Measurements from ENCODE around the gene MCRIP1. TPM values are rescaled to one million over a fixed set of nuclear protein-coding genes. Genes with fewer than 3 reads are reported as not detected.

The MCRIP1 gene
- total and polyA plus RNA-seq, 2 experiments from 2014 or later = 102 to 145 TPM

DNA sequence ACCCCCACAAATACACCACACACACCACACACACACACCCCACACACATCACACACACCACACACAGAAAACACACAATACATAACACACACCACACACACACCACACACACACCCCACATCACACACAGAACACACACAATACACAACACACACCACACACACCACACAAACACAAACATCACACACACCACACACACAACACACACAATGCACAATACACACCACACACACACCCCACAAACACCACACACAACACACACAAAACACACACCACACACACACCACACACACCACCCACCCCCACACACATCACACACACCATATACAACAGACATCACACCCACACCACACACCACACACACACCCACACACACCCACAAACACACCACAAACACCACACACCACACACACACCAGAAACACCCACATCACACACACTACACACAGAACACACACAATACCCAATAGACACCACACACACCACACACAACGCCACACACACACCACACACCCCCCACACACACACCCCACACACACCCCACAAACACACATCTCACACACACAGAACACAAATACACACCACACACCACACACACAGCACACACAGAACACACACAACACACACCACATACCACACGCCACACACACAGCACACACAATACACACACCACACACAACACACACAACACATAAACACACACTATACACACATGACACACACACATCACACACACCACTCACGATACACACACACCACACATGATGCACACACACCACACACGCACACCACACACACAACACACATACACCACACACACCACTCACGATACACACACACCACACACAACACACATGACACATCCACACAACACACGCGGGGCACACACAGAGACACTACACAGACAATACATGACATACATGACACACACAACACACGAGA is 40.1 kb downstream of the MCRIP1 start:
- in situ Hi-C loops (cut with MboI) = no loop called here
- WGBS, 2 experiments (ENCODE audit: low coverage in 1 of 2, low lambda C conversion rate in 2 of 2, missing lambda C conversion rate in 2 of 2) = 76 to 81% methylated on average over 7 of the region's 8 CpGs

More for the DNA sequence above, 40.1 kb downstream of the MCRIP1 start:
- Histone ChIP-seq H3K4me2 (ENCODE audit: unreplicated experiment) (no peak overlapping the region), H3F3A (ENCODE audit: insufficient read depth) (peaks cover 4% of the 10 kb centered on the region; the same call in 1 of the 2 replicates), H2AFZ (no peak overlapping the region), H3K4me3 (no peak overlapping the region), H3K9me2 (ENCODE audit: insufficient read depth) (no peaks in the 10 kb centered on the region), H3K36me3 (ENCODE audit: low read depth) (no peaks in the 10 kb centered on the region), H3K27ac (no peak overlapping the region), H4K20me1 (ENCODE audit: insufficient read depth) (no peaks in the 10 kb centered on the region), H3K9ac (no peak overlapping the region), H3K79me2 (ENCODE audit: insufficient read depth) (no peaks in the 10 kb centered on the region), H3K27me3 (replicated peaks; ENCODE audit: insufficient read depth) (no peaks in the 10 kb centered on the region), H3K9me3 (ENCODE audit: low read depth) (no peaks in the 10 kb centered on the region), H3K4me1 (ENCODE audit: insufficient read depth) (no peaks in the 10 kb centered on the region)
- TF ChIP-seq EZH2 (IDR thresholded peaks at IDR 0.05; ENCODE audit: insufficient read depth, poor library complexity, severe bottlenecking) (no peak), EZH2phosphoT487 (IDR thresholded peaks at IDR 0.05; ENCODE audit: insufficient read depth, low read depth) (no peak)
- DNase-seq = no peak

Other genes with a start within 250 kb of the MCRIP1 start
- 62.9 and 64.6 TPM in 2 replicates for gene NPLOC4, start 196.2 kb downstream of the MCRIP1 start, total RNA-seq (2014; rRNA removed; shearing (Covaris generic))
- gene NPLOC4, start 196.2 kb downstream of the MCRIP1 start, polyA plus RNA-seq (2016; fragmentation: Nextera tagmentation; extraction: Ambion mirVana) = 51.4 and 51.5 TPM in 2 replicates
- gene TSPAN10, start 196.1 kb downstream of the MCRIP1 start, total RNA-seq (2014; rRNA removed; shearing (Covaris generic)) = 2.6 and 3.9 TPM in 2 replicates
- 3.4 and 4.7 TPM in 2 replicates for gene TSPAN10, start 196.1 kb downstream of the MCRIP1 start, polyA plus RNA-seq (2016; fragmentation: Nextera tagmentation; extraction: Ambion mirVana)
- gene PDE6G, start 176.7 kb downstream of the MCRIP1 start, total RNA-seq (2014; rRNA removed; shearing (Covaris generic)) = not detected in 2 replicates
- not detected in 2 replicates for gene PDE6G, start 176.7 kb downstream of the MCRIP1 start, polyA plus RNA-seq (2016; fragmentation: Nextera tagmentation; extraction: Ambion mirVana)
- gene OXLD1, start 166.7 kb downstream of the MCRIP1 start, total RNA-seq (2014; rRNA removed; shearing (Covaris generic)) = 19.9 and 49.3 TPM in 2 replicates
- gene OXLD1, start 166.7 kb downstream of the MCRIP1 start, polyA plus RNA-seq (2016; fragmentation: Nextera tagmentation; extraction: Ambion mirVana) = 48.5 and 50.4 TPM in 2 replicates
- gene CCDC137, start 166.6 kb downstream of the MCRIP1 start, total RNA-seq (2014; rRNA removed; shearing (Covaris generic)) = 11.6 and 11.7 TPM in 2 replicates
- gene CCDC137, start 166.6 kb downstream of the MCRIP1 start, polyA plus RNA-seq (2016; fragmentation: Nextera tagmentation; extraction: Ambion mirVana) = 22.0 and 22.8 TPM in 2 replicates
- 37.6 and 45.6 TPM in 2 replicates for gene ARL16, start 149.5 kb downstream of the MCRIP1 start, total RNA-seq (2014; rRNA removed; shearing (Covaris generic))
- gene ARL16, start 149.5 kb downstream of the MCRIP1 start, polyA plus RNA-seq (2016; fragmentation: Nextera tagmentation; extraction: Ambion mirVana) = 70.8 and 72.8 TPM in 2 replicates
- 161 and 166 TPM in 2 replicates for gene HGS, start 149.3 kb downstream of the MCRIP1 start, total RNA-seq (2014; rRNA removed; shearing (Covaris generic))
- gene HGS, start 149.3 kb downstream of the MCRIP1 start, polyA plus RNA-seq (2016; fragmentation: Nextera tagmentation; extraction: Ambion mirVana) = 106 and 110 TPM in 2 replicates
- 4.3 and 4.9 TPM in 2 replicates for gene MRPL12, start 129.9 kb downstream of the MCRIP1 start, total RNA-seq (2014; rRNA removed; shearing (Covaris generic))
- gene MRPL12, start 129.9 kb downstream of the MCRIP1 start, polyA plus RNA-seq (2016; fragmentation: Nextera tagmentation; extraction: Ambion mirVana) = 76.3 and 78.5 TPM in 2 replicates
- 10.9 and 16.9 TPM in 2 replicates for gene SLC25A10, start 121.0 kb downstream of the MCRIP1 start, total RNA-seq (2014; rRNA removed; shearing (Covaris generic))
- 11.0 and 12.5 TPM in 2 replicates for gene SLC25A10, start 121.0 kb downstream of the MCRIP1 start, polyA plus RNA-seq (2016; fragmentation: Nextera tagmentation; extraction: Ambion mirVana)
- gene GCGR, start 29.1 kb downstream of the MCRIP1 start, total RNA-seq (2014; rRNA removed; shearing (Covaris generic)) = not detected in 2 replicates
- not detected in 2 replicates for gene GCGR, start 29.1 kb downstream of the MCRIP1 start, polyA plus RNA-seq (2016; fragmentation: Nextera tagmentation; extraction: Ambion mirVana)
- gene PPP1R27, start 1.8 kb upstream of the MCRIP1 start, total RNA-seq (2014; rRNA removed; shearing (Covaris generic)) = not detected in 2 replicates
- gene PPP1R27, start 1.8 kb upstream of the MCRIP1 start, polyA plus RNA-seq (2016; fragmentation: Nextera tagmentation; extraction: Ambion mirVana) = 0.37 TPM in 1 of 2 replicates, not detected in the other
- gene P4HB, start 27.2 kb upstream of the MCRIP1 start, total RNA-seq (2014; rRNA removed; shearing (Covaris generic)) = 3,203 and 4,003 TPM in 2 replicates
- 1,651 and 1,674 TPM in 2 replicates for gene P4HB, start 27.2 kb upstream of the MCRIP1 start, polyA plus RNA-seq (2016; fragmentation: Nextera tagmentation; extraction: Ambion mirVana)
- gene ARHGDIA, start 38.0 kb upstream of the MCRIP1 start, total RNA-seq (2014; rRNA removed; shearing (Covaris generic)) = 193 and 208 TPM in 2 replicates
- 310 and 313 TPM in 2 replicates for gene ARHGDIA, start 38.0 kb upstream of the MCRIP1 start, polyA plus RNA-seq (2016; fragmentation: Nextera tagmentation; extraction: Ambion mirVana)
- 80.6 and 100 TPM in 2 replicates for gene ALYREF, start 58.3 kb upstream of the MCRIP1 start, total RNA-seq (2014; rRNA removed; shearing (Covaris generic))
- gene ALYREF, start 58.3 kb upstream of the MCRIP1 start, polyA plus RNA-seq (2016; fragmentation: Nextera tagmentation; extraction: Ambion mirVana) = 6.9 and 8.6 TPM in 2 replicates
- gene ANAPC11, start 58.4 kb upstream of the MCRIP1 start, total RNA-seq (2014; rRNA removed; shearing (Covaris generic)) = 175 and 179 TPM in 2 replicates
- 428 and 436 TPM in 2 replicates for gene ANAPC11, start 58.4 kb upstream of the MCRIP1 start, polyA plus RNA-seq (2016; fragmentation: Nextera tagmentation; extraction: Ambion mirVana)
- 2.4 TPM in 2 replicates for gene NPB, start 68.9 kb upstream of the MCRIP1 start, total RNA-seq (2014; rRNA removed; shearing (Covaris generic))
- 1.1 and 1.6 TPM in 2 replicates for gene NPB, start 68.9 kb upstream of the MCRIP1 start, polyA plus RNA-seq (2016; fragmentation: Nextera tagmentation; extraction: Ambion mirVana)
- gene PCYT2, start 78.1 kb upstream of the MCRIP1 start, total RNA-seq (2014; rRNA removed; shearing (Covaris generic)) = 34.7 and 36.9 TPM in 2 replicates
- 25.6 and 27.6 TPM in 2 replicates for gene PCYT2, start 78.1 kb upstream of the MCRIP1 start, polyA plus RNA-seq (2016; fragmentation: Nextera tagmentation; extraction: Ambion mirVana)
- gene SIRT7, start 84.9 kb upstream of the MCRIP1 start, total RNA-seq (2014; rRNA removed; shearing (Covaris generic)) = 13.1 and 14.5 TPM in 2 replicates
- gene SIRT7, start 84.9 kb upstream of the MCRIP1 start, polyA plus RNA-seq (2016; fragmentation: Nextera tagmentation; extraction: Ambion mirVana) = 9.3 and 11.4 TPM in 2 replicates
- gene MAFG, start 94.4 kb upstream of the MCRIP1 start, total RNA-seq (2014; rRNA removed; shearing (Covaris generic)) = 17.7 and 19.8 TPM in 2 replicates
- 5.0 and 6.4 TPM in 2 replicates for gene MAFG, start 94.4 kb upstream of the MCRIP1 start, polyA plus RNA-seq (2016; fragmentation: Nextera tagmentation; extraction: Ambion mirVana)
- 229 and 279 TPM in 2 replicates for gene PYCR1, start 104.0 kb upstream of the MCRIP1 start, total RNA-seq (2014; rRNA removed; shearing (Covaris generic))
- gene PYCR1, start 104.0 kb upstream of the MCRIP1 start, polyA plus RNA-seq (2016; fragmentation: Nextera tagmentation; extraction: Ambion mirVana) = 181 and 197 TPM in 2 replicates
- gene MYADML2, start 113.9 kb upstream of the MCRIP1 start, total RNA-seq (2014; rRNA removed; shearing (Covaris generic)) = not detected in 2 replicates
- 0.14 TPM in 1 of 2 replicates, not detected in the other for gene MYADML2, start 113.9 kb upstream of the MCRIP1 start, polyA plus RNA-seq (2016; fragmentation: Nextera tagmentation; extraction: Ambion mirVana)
- not detected in 2 replicates for gene NOTUM, start 127.9 kb upstream of the MCRIP1 start, total RNA-seq (2014; rRNA removed; shearing (Covaris generic))
- not detected in 2 replicates for gene NOTUM, start 127.9 kb upstream of the MCRIP1 start, polyA plus RNA-seq (2016; fragmentation: Nextera tagmentation; extraction: Ambion mirVana)
- gene ASPSCR1, start 144.3 kb upstream of the MCRIP1 start, total RNA-seq (2014; rRNA removed; shearing (Covaris generic)) = 23.4 and 23.5 TPM in 2 replicates
- gene ASPSCR1, start 144.3 kb upstream of the MCRIP1 start, polyA plus RNA-seq (2016; fragmentation: Nextera tagmentation; extraction: Ambion mirVana) = 20.6 and 22.6 TPM in 2 replicates
- gene CENPX, start 189.6 kb upstream of the MCRIP1 start, total RNA-seq (2014; rRNA removed; shearing (Covaris generic)) = 43.9 and 68.8 TPM in 2 replicates
- gene CENPX, start 189.6 kb upstream of the MCRIP1 start, polyA plus RNA-seq (2016; fragmentation: Nextera tagmentation; extraction: Ambion mirVana) = 65.2 and 68.6 TPM in 2 replicates
- 14.8 and 15.3 TPM in 2 replicates for gene LRRC45, start 190.0 kb upstream of the MCRIP1 start, total RNA-seq (2014; rRNA removed; shearing (Covaris generic))
- 4.4 and 4.5 TPM in 2 replicates for gene LRRC45, start 190.0 kb upstream of the MCRIP1 start, polyA plus RNA-seq (2016; fragmentation: Nextera tagmentation; extraction: Ambion mirVana)
- gene RAC3, start 198.4 kb upstream of the MCRIP1 start, total RNA-seq (2014; rRNA removed; shearing (Covaris generic)) = 5.4 and 7.9 TPM in 2 replicates
- gene RAC3, start 198.4 kb upstream of the MCRIP1 start, polyA plus RNA-seq (2016; fragmentation: Nextera tagmentation; extraction: Ambion mirVana) = 1.3 and 1.8 TPM in 2 replicates
- 75.8 and 83.5 TPM in 2 replicates for gene DCXR, start 204.4 kb upstream of the MCRIP1 start, total RNA-seq (2014; rRNA removed; shearing (Covaris generic))
- 69.9 and 70.2 TPM in 2 replicates for gene DCXR, start 204.4 kb upstream of the MCRIP1 start, polyA plus RNA-seq (2016; fragmentation: Nextera tagmentation; extraction: Ambion mirVana)
- gene RFNG, start 218.5 kb upstream of the MCRIP1 start, total RNA-seq (2014; rRNA removed; shearing (Covaris generic)) = 59.8 and 61.2 TPM in 2 replicates
- 10.6 and 11.8 TPM in 2 replicates for gene RFNG, start 218.5 kb upstream of the MCRIP1 start, polyA plus RNA-seq (2016; fragmentation: Nextera tagmentation; extraction: Ambion mirVana)
- gene GPS1, start 218.6 kb upstream of the MCRIP1 start, total RNA-seq (2014; rRNA removed; shearing (Covaris generic)) = 130 and 138 TPM in 2 replicates
- 101 and 104 TPM in 2 replicates for gene GPS1, start 218.6 kb upstream of the MCRIP1 start, polyA plus RNA-seq (2016; fragmentation: Nextera tagmentation; extraction: Ambion mirVana)
- 61.2 and 96.4 TPM in 2 replicates for gene DUS1L, start 232.5 kb upstream of the MCRIP1 start, total RNA-seq (2014; rRNA removed; shearing (Covaris generic))
- gene DUS1L, start 232.5 kb upstream of the MCRIP1 start, polyA plus RNA-seq (2016; fragmentation: Nextera tagmentation; extraction: Ambion mirVana) = 13.3 and 27.7 TPM in 2 replicates